Breast epithelium (tissue), 4 donors: ENCODE data around the gene NPTXR. TPM values are rescaled to one million over a fixed set of nuclear protein-coding genes. Genes with fewer than 3 reads are reported as not detected.

Experiments used
- DNase-seq, 2 donors: peaks; one replicate each; pipeline ENCODE4 v3.0.0-alpha.2; 2019; ENCODE audit warnings: low spot score in 2 of 2
- H3K27ac ChIP-seq, 2 donors: fragments of 200-600 bp; sonication (generic) in 1 of 2; one replicate each; pipeline ENCODE4 v1.5.1; 2016 to 2019; ENCODE audit warnings: mild to moderate bottlenecking in 1 of 2
- H3K27me3 ChIP-seq, 2 donors: fragments of 200-600 bp; sonication (generic) in 1 of 2; one replicate each; pipeline versions ENCODE4 v1.5.1 to v1.6.0; 2017 to 2019; ENCODE audit warnings: control low read depth in 1 of 2, mild to moderate bottlenecking in 1 of 2
- H3K36me3 ChIP-seq: fragments of 200-600 bp; one replicate; pipeline ENCODE4 v1.5.1; 2019
- H3K4me1 ChIP-seq, 2 donors: fragments of 200-600 bp; sonication (generic); one replicate each; pipeline ENCODE4 v1.5.1; 2016 to 2019; ENCODE audit warnings: control low read depth in 1 of 2
- H3K4me3 ChIP-seq, 3 donors: fragments of 200-600 bp; sonication (generic); 1 replicate in 2 of 3; 2 replicates in 1 of 3; pipeline ENCODE4 v1.5.1; 2016 to 2019; ENCODE audit warnings: mild to moderate bottlenecking in 3 of 3, moderate library complexity in 2 of 3
- H3K9me3 ChIP-seq, 2 donors: fragments of 200-600 bp; sonication (generic) in 1 of 2; one replicate each; pipeline ENCODE4 v1.5.1; 2016 to 2019; ENCODE audit warnings: control low read depth in 1 of 2
- CTCF ChIP-seq, 3 donors: fragments of 450-650 bp; IDR thresholded peaks; one replicate each; pipeline ENCODE4 v1.5.1; 2016 to 2017; ENCODE audit warnings: antibody characterized with exemption in 3 of 3, mild to moderate bottlenecking in 3 of 3, moderate library complexity in 3 of 3
- POLR2A ChIP-seq: fragments of 450-650 bp; IDR thresholded peaks from one replicate; pipeline ENCODE4 v1.6.1; 2016; ENCODE audit warnings: antibody characterized with exemption, mild to moderate bottlenecking, moderate library complexity
- POLR2AphosphoS5 ChIP-seq, 3 donors: sonication (generic); formaldehyde crosslinking; IDR thresholded peaks; one replicate each; pipeline ENCODE4 v1.6.1; 2017; ENCODE audit warnings: antibody characterized with exemption in 3 of 3
- intact Hi-C: fragments of 100-400 bp; cut with DNase I; formaldehyde crosslinking; loops from one replicate; pipeline ENCODE4 v1.15.1; 2023; ENCODE audit warnings: low total_unique reads
- total RNA-seq, 3 donors: library from RNA; depleted of rRNA; stranded (reverse); fragments of >200 nt; gene quantifications; one replicate each; pipeline ENCODE4 v1.1.0, GENCODE V29; 2016

NPTXR gene
- total RNA-seq, 3 donors from 2014 or later = 3.7 to 4.6 (median 4.5) TPM

GRCh38 chr22:38874529-38875222, 30.8 kb upstream of the NPTXR start:
- H3K4me1 ChIP-seq = peaks cover 0 to 10% of the 10 kb centered on the region in 2 donors
- intact Hi-C loops = loop anchor here (10.0 kb wide), 1 partner anchor 50 kb away; no protein-coding TSS in a partner anchor
- H3K9me3 ChIP-seq = no peaks in the 10 kb centered on the region
- TF ChIP-seq CTCF (IDR thresholded peaks at IDR 0.05) (no peak), POLR2AphosphoS5 (IDR thresholded peaks at IDR 0.05) (no peak), POLR2A (no peak)
- peak in 1 of 2 donors; percentile 16 for DNase-seq
- H3K27ac ChIP-seq = no peak overlapping the region
- no peaks in the 10 kb centered on the region for H3K36me3 ChIP-seq
- no peak overlapping the region for H3K4me3 ChIP-seq
- H3K27me3 ChIP-seq = no peaks in the 10 kb centered on the region

- TF ChIP-seq POLR2AphosphoS5 (IDR thresholded peaks at IDR 0.05) = no peak
- TF ChIP-seq CTCF (IDR thresholded peaks at IDR 0.05) = no peak
- TF ChIP-seq POLR2A = no peak
- Histone ChIP-seq H3K36me3 (no peaks in the 10 kb centered on the region), H3K27ac (peak overlapping the region; percentile 96 to 97), H3K4me1 (peaks cover 0 to 10% of the 10 kb centered on the region in 2 donors), H3K4me3 (peak overlapping the region in 2 of 3 donors; percentile 75 to 99), H3K9me3 (no peaks in the 10 kb centered on the region), H3K27me3 (no peaks in the 10 kb centered on the region)
- DNase-seq = peak in 1 of 2 donors; percentile 17
- intact Hi-C loops = loop anchor here (10.0 kb wide), 1 partner anchor 51 kb away; no protein-coding TSS in a partner anchor
Measured at GRCh38 chr22:38873469-38874411, 29.9 kb upstream of the NPTXR start.

- TF ChIP-seq POLR2AphosphoS5 (IDR thresholded peaks at IDR 0.05) (peak in 1 of 3 donors; percentile 30), CTCF (IDR thresholded peaks at IDR 0.05) (no peak), POLR2A (peak; percentile 48)
- Histone ChIP-seq H3K4me1 (peaks cover 0 to 10% of the 10 kb centered on the region in 2 donors), H3K36me3 (no peaks in the 10 kb centered on the region), H3K27me3 (no peaks in the 10 kb centered on the region), H3K4me3 (peak overlapping the region; percentile 75 to 99 (median 76)), H3K9me3 (no peaks in the 10 kb centered on the region), H3K27ac (peak overlapping the region; percentile 96 to 97)
- intact Hi-C loops = loop anchor here (10.0 kb wide), 1 partner anchor 52 kb away; no protein-coding TSS in a partner anchor
- DNase-seq = peak; percentile 59 to 68
Measured at GRCh38 chr22:38872831-38873248, 29.0 kb upstream of the NPTXR start.

GRCh38 chr22:38872172-38872830, 28.5 kb upstream of the NPTXR start, which contains the start of gene CBX6:
TSS of gene CBX6 (minus strand) at chr22:38872216. CDS start at chr22:38872190, 26 bp downstream.
- Histone ChIP-seq H3K27me3 (no peaks in the 10 kb centered on the region), H3K4me3 (peak within 1 kb of the TSS; percentile 75 to 99 (median 76)), H3K36me3 (no peaks in the 10 kb centered on the region), H3K9me3 (no peaks in the 10 kb centered on the region), H3K4me1 (peaks cover 0 to 10% of the 10 kb centered on the region in 2 donors), H3K27ac (peak within 1 kb of the TSS; percentile 96 to 97)
- TF ChIP-seq CTCF (IDR thresholded peaks at IDR 0.05) (no peak), POLR2AphosphoS5 (IDR thresholded peaks at IDR 0.05) (peak; percentile 26 to 67 (median 58)), POLR2A (peak; percentile 26)
- peak; percentile 90 to 95 for DNase-seq
- intact Hi-C loops = loop anchor here (10.0 kb wide), 1 partner anchor 52 kb away; no protein-coding TSS in a partner anchor
